Vagina (tissue), 2 donors: ENCODE data around the gene LATS1.

Source experiments
- POLR2A ChIP-seq, 2 donors: fragments of 450-650 bp; IDR thresholded peaks; one replicate each; pipeline ENCODE4 v1.6.1; 2017; ENCODE audit warnings: antibody characterized with exemption in 2 of 2, mild to moderate bottlenecking in 2 of 2, moderate library complexity in 2 of 2
- POLR2AphosphoS5 ChIP-seq, 2 donors: sonication (generic); formaldehyde crosslinking; IDR thresholded peaks; one replicate each; pipeline ENCODE4 v1.9.0; 2017; ENCODE audit warnings: antibody characterized with exemption in 2 of 2, mild to moderate bottlenecking in 2 of 2, low read depth in 1 of 2; ENCODE audit not compliant: insufficient read depth in 1 of 2
- TF ChIP-seq, protein P1 (sequence below), 3 experiments: fragments of 450-650 bp in 2 of 3; fragments of 200-600 bp in 1 of 3; sonication (generic) in 1 of 3; IDR thresholded peaks; one replicate each; pipeline ENCODE4 v1.5.1; 2017 to 2019; ENCODE audit warnings: antibody characterized with exemption in 3 of 3, mild to moderate bottlenecking in 2 of 3, moderate library complexity in 2 of 3

DNA sequence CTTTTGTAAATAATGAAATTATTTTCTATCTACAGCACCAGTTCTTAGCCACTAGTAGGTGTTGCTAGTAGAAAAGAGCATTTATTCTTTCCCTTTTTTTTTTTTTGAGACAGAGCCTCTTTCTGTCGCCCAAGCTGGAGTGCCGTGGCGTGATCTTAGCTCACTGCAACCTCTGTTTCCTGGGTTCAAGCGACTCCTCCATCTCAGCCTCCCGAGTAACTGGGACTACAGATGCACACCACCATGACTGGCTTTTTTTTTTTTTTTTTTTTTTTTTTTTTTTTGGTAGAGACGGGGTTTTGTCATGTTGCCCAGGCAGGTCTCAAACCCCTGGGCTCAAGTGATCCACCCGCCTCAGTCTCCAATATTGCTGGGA is 38.3 kb upstream of the LATS1 start:
- TF ChIP-seq, protein P1, sequence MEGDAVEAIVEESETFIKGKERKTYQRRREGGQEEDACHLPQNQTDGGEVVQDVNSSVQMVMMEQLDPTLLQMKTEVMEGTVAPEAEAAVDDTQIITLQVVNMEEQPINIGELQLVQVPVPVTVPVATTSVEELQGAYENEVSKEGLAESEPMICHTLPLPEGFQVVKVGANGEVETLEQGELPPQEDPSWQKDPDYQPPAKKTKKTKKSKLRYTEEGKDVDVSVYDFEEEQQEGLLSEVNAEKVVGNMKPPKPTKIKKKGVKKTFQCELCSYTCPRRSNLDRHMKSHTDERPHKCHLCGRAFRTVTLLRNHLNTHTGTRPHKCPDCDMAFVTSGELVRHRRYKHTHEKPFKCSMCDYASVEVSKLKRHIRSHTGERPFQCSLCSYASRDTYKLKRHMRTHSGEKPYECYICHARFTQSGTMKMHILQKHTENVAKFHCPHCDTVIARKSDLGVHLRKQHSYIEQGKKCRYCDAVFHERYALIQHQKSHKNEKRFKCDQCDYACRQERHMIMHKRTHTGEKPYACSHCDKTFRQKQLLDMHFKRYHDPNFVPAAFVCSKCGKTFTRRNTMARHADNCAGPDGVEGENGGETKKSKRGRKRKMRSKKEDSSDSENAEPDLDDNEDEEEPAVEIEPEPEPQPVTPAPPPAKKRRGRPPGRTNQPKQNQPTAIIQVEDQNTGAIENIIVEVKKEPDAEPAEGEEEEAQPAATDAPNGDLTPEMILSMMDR (IDR thresholded peaks at IDR 0.05), result no peak
- TF ChIP-seq POLR2A (IDR thresholded peaks at IDR 0.05) (no peak), POLR2AphosphoS5 (IDR thresholded peaks at IDR 0.05; ENCODE audit: insufficient read depth in 1 of 2, low read depth in 1 of 2) (no peak)
